NCI-H1417 treated with DMSO at 0.1 percent for 48 hours (cell line): Measurements from ENCODE around the gene TCAIM.
A peak's percentile ranks its signal among the peaks of the same experiment; 100 is the strongest.
"Not testable (repeated sequence)": the region's sequence is repeated elsewhere in the genome, so short reads cannot be mapped to it uniquely, and the experiment has no call there.

Experiments used
- DNase-seq: peaks from one replicate; lab custom pipeline; 2025; lab: John Stamatoyannopoulos, UW

Gene TCAIM

GRCh38 chr3:44346590-44346989 is 8.0 kb downstream of the TCAIM start:
- DNase-seq, result not testable (repeated sequence)

DNA sequence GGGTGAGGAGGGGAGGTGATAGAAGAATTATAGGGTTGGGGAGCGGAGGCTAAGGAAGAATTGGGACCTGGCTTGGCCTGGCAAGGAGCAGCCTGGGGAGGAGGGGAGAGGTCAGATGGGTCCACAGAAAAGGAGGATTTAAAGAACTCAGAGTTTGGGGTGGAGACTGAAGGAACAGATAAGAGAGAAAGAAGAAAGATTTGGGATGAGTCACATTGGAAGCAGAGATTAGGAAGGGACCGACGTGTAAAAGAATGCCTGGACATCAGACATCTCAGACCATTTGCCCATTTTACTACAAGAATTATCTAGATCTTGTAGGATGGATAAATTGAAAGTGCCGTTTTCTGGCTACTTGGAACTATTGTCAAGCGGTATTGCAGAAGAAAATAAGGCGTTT is 10.4 kb downstream of the TCAIM start:
- DNase-seq, result no peak

DNA sequence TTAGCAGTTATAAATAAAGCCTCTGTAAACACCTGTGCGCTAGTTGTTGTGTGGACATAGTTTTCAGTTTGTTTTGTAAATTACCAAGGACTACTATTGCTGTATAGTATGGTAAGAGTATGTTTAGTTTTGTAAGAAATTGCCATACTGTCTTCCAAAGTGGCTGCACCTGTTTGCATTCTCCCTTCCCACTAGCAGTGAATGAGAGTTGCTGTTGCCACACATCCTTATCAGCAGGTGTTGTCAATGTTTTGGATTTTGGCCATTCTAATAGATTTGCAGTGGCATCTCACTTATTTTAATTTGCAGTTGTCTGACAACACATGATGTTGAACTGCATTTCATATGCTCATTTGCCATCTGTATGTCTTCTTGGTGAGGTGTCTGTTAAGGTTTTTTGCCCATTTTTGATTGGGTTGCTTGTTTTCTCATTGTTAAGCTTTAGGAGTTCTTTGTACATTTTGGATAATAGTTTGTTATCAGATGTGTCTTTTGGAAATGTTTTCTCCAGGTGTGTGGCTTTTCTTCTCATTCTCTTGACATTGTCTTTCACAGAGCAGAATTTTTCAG is 14.9 kb downstream of the TCAIM start:
- DNase-seq, result no peak

GRCh38 chr3:44355362-44356033 is 16.9 kb downstream of the TCAIM start:
- DNase-seq, result peak; percentile 12

DNA sequence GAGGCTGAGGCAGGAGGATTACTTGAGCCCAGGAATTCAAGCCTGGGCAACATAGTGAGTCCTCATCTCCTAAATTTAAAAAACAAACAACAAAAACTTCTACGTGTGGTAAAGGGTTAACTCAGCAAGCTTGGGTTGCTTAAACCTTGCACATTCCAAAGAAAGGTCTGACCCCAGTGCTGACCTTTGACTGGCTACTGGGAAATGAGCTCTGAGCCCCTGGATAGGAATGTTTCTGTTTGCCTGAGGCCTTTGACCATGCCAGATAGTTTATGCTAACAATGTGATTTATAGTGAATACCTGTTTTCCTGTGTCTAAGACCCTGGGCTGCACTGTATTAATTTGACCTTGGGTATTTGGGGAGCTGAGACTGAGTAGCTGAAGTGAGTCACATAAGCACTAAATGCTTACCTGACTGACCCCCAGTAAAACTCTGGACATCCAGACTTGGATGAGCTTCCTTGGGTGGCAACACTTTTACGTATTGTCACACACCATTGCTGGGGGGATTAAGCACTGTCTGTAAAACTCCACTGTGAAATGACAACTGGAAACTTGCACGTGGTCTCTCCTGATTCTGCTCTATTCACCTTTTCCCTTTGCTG is 20.7 kb downstream of the TCAIM start:
- no peak for DNase-seq

DNA sequence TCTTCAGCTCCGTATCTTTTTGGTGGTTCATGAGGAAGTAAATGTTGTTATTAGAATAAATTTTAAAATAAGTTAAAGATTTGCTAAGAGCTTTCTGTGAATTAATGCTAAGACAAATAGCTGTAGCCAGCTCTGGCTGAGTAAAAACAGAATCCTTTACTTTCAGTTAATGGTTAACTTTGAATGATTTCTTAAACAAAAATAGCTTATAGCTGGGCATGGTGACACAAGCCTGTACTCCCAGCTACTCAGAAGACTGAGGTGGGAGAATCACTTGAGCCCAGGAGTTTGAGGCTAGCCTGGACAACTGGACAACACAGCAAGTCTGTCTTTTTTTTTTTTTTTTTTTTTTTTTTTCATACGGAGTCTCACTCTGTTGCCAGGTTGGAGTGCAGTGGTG is 25.0 kb downstream of the TCAIM start:
- no peak for DNase-seq

- no peak for DNase-seq
These were observed 27.4 kb downstream of the TCAIM start for GRCh38 chr3:44365952-44366351.

- no peak for DNase-seq
These were observed 36.9 kb downstream of the TCAIM start for GRCh38 chr3:44375450-44375849.

GRCh38 chr3:44387404-44387803 is 48.8 kb downstream of the TCAIM start:
- DNase-seq, result no peak

DNA sequence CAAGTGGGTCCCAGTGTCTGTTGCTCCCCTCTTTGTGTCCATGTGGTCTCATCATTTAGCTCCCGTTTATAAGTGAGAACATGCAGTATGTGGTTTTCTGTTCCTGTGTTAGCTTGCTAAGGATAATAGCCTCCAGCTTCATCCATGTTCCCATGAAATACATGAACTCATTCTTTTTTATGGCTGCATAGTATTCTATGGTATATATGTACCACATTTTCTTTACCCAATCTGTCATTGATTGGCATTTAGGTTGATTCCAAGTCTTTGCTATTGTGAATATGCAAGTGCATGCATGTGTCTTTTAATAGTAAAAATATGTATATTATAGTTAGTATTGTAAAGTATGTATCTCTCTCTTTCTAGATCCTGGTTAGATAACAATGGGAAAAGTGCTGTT is 53.9 kb downstream of the TCAIM start:
- DNase-seq, result no peak

GRCh38 chr3:44395714-44396113 is 57.1 kb downstream of the TCAIM start:
- no peak for DNase-seq

- DNase-seq, result no peak
These were observed 57.9 kb downstream of the TCAIM start for GRCh38 chr3:44396200-44397171.

DNA sequence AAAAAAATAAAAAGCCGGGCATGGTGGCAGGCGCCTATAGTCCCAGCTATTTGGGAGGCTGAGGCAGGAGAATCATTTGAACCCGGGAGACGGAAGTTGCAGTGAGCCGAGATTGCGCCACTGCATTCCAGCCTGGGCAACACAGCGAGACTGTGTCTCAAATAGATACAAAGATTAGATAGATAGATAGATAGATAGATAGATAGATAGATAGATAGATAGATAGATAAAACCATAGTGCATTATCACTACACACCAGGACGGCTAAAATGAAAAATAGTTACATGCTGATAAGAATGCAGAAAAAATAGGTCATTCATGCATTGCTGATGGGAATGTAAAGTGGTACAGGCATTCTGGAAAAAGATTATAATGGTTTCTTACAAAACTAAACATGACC is 59.7 kb downstream of the TCAIM start:
- not testable (repeated sequence) for DNase-seq

GRCh38 chr3:44398853-44399252 is 60.3 kb downstream of the TCAIM start:
- no peak for DNase-seq

DNA sequence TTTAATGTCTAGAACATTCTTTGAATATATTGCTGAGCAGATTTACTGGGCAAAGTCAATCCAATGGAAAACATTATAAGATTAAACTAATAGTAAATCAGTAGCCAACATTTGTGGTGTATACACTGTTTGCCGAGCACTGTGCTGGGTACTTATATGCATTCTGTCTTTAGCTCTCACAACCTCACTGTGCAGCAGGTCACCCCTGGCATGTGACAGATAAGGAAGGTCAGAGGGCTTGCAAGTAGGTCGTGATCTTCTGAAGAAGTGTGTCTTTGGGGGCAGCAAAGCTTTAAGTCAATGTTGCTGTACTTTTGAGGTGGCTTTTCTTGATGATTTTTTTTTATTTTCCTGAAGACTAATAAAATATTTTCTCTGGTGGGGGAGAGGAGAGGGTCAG is 62.2 kb downstream of the TCAIM start:
- no peak for DNase-seq

- DNase-seq, result no peak
These were observed 64.0 kb downstream of the TCAIM start for GRCh38 chr3:44402548-44402947.

DNA sequence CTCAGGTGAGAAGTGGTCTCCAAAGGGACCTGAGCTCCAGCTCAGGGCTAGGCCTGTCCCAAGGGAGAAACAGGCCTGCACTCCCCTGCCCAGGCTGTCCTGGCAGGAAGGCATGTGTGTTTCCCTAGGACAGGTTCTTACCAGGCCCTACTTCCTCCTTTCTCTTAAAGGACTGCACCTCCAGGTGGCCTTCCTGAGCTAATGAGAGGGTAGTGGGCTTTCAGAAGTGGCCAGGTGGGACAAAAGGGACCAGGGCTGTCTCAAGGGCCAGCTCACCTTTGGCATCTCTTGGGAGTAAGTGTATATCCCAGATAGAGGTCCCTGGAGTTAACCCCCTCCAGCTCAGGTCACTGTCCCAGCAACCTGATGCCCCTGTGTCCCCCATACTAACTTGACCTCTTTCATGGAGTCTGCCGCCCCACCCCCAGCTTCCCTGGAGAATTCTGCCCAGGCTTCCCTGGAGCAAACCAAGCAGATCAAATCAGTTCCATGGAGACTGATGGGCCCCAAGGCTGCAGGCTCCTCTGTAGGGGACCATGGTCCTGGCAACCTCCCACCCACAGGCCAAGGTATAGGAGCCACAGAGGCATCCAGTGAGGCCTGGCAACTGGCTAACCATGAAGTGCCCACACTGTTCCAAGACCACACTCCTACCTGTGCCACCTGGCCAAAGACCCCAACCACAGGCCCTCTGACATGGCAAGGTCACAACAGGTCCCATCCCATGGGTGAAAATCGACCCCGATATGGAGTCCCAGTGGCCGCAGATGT is 71.3 kb downstream of the TCAIM start:
- DNase-seq, result no peak

- no peak for DNase-seq
These were observed 72.6 kb downstream of the TCAIM start for GRCh38 chr3:44411031-44411645.

DNA sequence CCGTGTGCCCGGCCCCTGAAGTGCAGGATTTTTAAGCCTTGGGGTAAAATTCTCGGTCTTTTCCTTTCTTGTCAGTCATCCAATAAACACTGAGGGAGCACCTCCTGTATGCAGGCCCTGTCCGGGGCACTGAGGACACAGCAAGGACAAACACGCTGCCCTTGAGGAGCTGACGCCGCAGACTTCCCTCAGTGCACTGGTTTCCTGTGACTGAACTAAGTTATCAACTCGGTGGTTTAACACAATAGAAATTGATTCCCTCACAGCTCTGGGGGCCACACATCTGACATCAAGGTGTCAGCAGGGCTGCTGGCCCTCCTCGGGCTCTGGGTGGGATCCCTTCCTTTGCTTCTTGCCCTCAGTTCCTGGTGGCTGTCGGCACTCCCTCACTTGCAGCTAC is 73.8 kb downstream of the TCAIM start:
- no peak for DNase-seq

DNA sequence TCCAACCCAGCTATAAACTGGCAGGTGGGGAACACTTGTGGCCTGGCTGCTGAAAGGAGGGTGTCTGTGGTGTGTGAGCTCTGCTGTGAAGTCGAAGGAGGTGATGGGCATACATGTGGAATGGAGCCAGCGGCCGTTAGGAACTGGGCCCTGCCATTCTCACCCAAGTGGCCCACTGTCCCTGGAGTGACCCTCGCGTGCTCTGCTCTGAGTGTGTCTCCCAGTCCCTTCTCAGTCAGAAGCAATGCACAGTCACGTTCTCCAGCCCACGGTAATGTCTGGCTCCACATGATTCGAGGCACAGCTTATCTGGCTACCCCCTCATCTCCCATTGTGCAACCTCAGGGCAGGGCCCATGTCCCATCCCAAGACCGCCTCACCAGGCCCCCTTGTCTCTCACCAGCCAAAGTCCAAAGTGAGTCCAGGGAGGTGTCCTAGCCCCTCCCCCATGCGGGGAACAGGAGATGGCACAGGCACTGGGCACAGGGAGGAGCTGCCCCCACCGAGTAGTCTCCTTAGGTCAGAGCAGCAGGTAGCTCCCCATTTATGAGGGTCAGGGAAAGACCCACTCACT is 76.0 kb downstream of the TCAIM start:
- no peak for DNase-seq

DNA sequence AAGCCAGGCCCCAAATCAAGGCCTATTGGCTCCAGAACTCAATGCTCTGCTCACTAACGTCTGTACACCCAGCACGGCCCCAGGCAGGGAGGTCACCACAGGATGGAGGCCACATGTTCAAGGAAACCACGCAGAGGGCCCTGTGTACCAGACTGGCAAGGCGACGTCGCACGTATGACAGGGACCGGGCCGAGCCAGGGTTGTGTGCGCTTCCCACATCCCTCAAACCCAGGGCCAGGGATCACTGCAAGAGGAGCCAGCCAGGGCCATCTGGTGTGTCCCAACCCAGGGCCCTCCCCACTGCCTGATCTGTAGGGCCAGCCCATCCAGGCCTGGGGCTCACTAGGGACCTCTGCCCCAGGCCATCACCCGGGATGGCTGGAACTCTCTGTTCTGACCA is 76.9 kb downstream of the TCAIM start:
- no peak for DNase-seq
